ENCODE data around the gene PDE4DIP.
A peak's percentile ranks its signal among the peaks of the same experiment; 100 is the strongest.
"Not testable (repeated sequence)": the region's sequence is repeated elsewhere in the genome, so short reads cannot be mapped to it uniquely, and the experiment has no call there.

PDE4DIP gene

DNA sequence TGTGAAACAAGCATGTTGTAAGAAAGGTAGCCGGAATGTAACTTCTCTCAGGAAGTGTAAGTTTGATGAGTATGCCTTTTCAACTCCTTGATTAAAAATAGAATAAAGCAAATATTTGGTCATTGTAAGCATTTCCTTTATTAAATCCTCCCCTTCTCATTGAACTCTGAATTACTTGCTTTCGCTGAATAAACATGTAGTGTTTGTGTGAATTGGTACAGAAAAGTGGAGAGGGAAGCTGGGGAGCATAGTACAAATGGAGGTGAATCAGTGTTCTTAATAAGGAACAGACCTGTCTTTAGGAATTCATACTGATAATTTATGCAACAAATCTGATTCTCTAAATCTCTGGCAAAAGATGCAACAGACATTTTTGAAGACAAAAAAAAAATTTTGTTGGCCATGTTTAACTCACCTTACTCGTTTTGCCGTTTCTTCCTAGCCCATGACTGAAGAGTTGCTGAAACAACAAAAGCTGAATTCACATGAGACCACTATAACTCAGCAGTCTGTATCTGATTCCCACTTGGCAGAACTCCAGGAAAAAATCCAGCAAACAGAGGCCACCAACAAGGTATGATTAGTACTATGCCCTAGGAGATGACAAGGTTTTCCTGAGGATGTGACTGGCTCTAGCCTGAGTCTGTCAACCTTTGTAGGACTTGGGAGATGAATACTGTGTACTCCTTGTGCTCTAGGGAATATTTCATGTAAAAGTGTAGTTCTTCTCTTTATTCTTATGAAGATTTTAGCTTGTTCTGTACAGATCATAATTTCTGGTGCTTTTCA, 116.2 kb downstream of the PDE4DIP start:
- not testable (repeated sequence) for H3K4me1 Mint-ChIP-seq; H3K4me3 Mint-ChIP-seq; H3K9me3 Mint-ChIP-seq; H3K36me3 Mint-ChIP-seq; DNase-seq (ENCODE audit: low spot score in 2 of 2); H3K27me3 Mint-ChIP-seq; H3K27ac Mint-ChIP-seq; ATAC-seq (ENCODE audit: low read depth)

DNA sequence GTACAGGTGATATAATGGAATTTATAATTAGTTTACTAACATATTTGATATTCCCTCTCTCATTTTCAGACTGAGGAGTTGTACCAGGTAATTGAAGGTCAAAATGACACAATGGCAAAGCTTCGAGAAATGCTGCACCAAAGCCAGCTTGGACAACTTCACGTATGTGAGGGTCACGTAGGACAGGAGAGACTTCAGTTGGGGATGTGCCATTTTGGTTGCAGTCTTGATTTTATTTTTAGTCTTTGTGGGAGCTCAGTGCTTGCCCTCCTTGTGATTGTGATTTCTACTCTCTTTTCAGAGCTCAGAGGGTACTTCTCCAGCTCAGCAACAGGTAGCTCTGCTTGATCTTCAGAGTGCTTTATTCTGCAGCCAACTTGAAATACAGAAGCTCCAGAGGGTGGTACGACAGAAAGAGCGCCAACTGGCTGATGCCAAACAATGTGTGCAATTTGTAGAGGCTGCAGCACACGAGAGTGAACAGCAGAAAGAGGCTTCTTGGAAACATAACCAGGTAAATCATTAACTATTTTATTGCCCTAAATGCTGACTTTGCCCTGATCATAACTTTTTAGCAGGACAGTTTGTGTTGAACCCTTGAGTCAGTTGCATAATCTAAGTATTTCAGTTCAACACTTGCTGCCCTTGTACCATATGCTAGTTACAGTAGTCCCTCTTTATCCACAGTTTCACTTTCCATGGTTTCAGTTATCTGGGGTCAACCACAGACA, 118.1 kb downstream of the PDE4DIP start:
- not testable (repeated sequence) for H3K4me1 Mint-ChIP-seq; H3K9me3 Mint-ChIP-seq; H3K4me3 Mint-ChIP-seq; ATAC-seq (ENCODE audit: low read depth); DNase-seq (ENCODE audit: low spot score in 2 of 2); H3K27ac Mint-ChIP-seq; H3K36me3 Mint-ChIP-seq; H3K27me3 Mint-ChIP-seq

DNA sequence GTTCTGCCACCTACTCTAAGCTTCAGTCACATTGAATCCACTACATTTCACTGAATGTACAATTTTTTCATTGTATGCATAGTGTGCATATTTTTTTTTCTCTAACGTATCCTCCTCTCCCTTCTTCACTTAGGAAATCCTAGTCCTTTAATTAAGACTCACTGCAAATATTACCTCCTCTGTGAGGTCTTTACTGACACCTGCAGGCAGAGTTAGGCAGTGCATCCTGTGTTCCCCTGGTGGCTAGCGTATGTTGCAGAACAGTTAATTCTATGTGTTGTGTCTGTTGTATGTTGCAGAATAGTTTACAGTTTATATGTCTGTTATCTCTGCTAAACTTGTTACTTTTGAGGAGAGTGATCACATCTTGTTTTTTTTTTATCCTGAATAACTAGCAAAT, 121.9 kb downstream of the PDE4DIP start:
- ATAC-seq (ENCODE audit: low read depth) (peak; percentile 90), DNase-seq (ENCODE audit: low spot score in 2 of 2) (peak in 1 of 2 donors; percentile 16)
- not testable (repeated sequence) for H3K27me3 Mint-ChIP-seq, H3K4me1 Mint-ChIP-seq, H3K27ac Mint-ChIP-seq, H3K4me3 Mint-ChIP-seq, H3K9me3 Mint-ChIP-seq, H3K36me3 Mint-ChIP-seq

DNA sequence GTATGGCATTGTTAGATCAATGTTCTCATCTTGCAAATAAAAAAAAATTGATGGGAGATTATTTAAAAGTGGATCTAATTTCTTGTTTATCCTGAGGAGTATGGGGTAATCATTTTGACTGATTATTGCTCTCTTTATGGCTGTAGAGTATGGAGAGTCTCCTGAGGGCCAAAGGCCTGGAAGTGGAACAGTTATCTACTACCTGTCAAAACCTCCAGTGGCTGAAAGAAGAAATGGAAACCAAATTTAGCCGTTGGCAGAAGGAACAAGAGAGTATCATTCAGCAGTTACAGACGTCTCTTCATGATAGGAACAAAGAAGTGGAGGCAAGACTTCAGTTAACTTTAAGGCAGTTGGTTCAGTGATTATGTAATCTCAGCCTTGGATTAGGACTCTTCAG, 123.4 kb downstream of the PDE4DIP start:
- ATAC-seq (ENCODE audit: low read depth); H3K36me3 Mint-ChIP-seq; H3K4me1 Mint-ChIP-seq; H3K27ac Mint-ChIP-seq; DNase-seq (ENCODE audit: low spot score in 2 of 2); H3K27me3 Mint-ChIP-seq; H3K9me3 Mint-ChIP-seq; H3K4me3 Mint-ChIP-seq: not testable (repeated sequence)

DNA sequence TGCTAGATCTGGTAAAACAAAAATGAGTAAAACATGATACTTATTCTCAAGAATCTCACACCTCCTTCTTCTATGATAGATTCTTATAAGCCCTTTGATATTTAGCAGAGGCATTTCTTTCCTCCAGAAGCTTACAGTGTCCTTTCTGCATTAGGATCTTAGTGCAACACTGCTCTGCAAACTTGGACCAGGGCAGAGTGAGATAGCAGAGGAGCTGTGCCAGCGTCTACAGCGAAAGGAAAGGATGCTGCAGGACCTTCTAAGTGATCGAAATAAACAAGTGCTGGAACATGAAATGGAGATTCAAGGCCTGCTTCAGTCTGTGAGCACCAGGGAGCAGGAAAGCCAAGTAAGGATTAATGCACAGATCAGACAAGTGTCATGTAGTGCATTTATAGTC, 124.5 kb downstream of the PDE4DIP start:
- DNase-seq (ENCODE audit: low spot score in 2 of 2); H3K27me3 Mint-ChIP-seq; ATAC-seq (ENCODE audit: low read depth); H3K27ac Mint-ChIP-seq; H3K4me1 Mint-ChIP-seq; H3K9me3 Mint-ChIP-seq; H3K4me3 Mint-ChIP-seq; H3K36me3 Mint-ChIP-seq: not testable (repeated sequence)

DNA sequence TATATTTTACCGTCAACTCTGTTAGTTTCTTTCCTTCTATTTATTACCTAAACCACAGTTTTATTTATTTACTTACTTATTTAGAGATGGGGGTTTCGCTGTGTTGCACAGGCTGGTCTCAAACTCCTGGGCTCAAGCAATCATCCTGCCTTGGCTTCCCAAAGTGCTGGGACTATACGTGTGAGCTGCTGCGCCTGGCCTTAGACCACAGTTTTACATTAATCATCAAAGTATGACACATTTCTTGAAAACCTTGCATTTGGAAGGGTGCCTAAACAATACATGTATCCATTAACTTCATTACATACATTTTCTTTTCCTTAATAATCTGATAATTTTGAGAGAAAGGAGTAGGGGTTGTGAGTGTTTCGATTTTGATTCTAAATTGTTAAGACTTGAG, 124.9 kb downstream of the PDE4DIP start:
- H3K36me3 Mint-ChIP-seq; ATAC-seq (ENCODE audit: low read depth); H3K9me3 Mint-ChIP-seq; H3K27me3 Mint-ChIP-seq; DNase-seq (ENCODE audit: low spot score in 2 of 2); H3K4me1 Mint-ChIP-seq; H3K27ac Mint-ChIP-seq; H3K4me3 Mint-ChIP-seq: not testable (repeated sequence)

DNA sequence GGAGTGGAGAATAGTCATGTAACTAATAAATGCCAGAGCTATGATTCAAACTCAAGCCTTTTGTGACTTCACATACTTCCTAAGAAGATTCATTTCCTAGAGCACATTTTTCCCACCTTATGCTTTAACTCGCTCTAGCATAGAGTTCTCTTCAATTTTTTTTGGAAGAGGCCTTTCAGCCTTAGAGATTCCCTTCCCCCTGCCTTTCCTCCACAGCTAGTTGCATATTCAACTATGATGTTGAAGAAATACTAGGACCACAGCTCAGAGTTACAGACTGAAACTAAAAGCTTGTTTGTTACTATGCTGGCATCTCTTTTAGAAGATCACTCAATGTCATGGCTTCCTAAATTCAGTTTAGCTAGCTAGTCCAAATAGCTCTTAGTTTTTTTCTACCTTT, 131.2 kb downstream of the PDE4DIP start:
- H3K4me1 Mint-ChIP-seq; H3K9me3 Mint-ChIP-seq; DNase-seq (ENCODE audit: low spot score in 2 of 2); H3K27me3 Mint-ChIP-seq: not testable (repeated sequence)
- ATAC-seq (ENCODE audit: low read depth) = peak; percentile 54
- Mint-ChIP-seq H3K36me3 (peaks cover 19% of the 10 kb centered on the region), H3K4me3 (peak overlapping the region; percentile 54), H3K27ac (peak overlapping the region; percentile 67)

DNA sequence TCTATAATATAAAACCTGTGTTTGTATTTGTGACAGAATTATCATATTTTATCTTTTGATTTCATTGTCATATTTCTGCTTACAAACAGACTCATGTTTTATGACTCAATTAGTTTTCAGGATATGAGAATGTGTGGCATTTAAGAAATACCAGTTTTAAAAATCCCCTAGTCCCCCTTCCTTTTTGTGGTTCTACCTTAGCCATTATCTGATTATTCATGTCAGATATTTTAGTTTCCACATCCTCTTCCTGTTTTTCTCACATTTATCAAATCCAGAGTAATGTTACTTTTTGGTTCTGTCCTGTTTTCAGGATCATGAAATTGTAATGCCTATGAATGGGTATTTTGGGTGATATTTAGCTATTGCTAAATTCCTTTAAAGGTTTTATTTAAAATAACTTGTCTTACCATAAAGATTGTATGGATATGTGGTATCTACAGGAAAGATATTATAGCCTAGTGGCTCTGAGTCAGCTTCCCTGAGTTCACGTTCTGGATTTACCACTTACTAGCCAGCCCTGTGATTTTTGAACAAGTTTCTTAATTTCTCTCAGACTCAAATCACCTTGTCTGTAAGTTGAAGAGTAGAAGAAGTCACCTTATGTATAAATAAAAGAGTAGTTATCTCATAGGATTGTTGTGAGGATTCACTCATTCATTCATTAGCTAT, 131.8 kb downstream of the PDE4DIP start:
- H3K27me3 Mint-ChIP-seq; H3K9me3 Mint-ChIP-seq; H3K4me1 Mint-ChIP-seq; DNase-seq (ENCODE audit: low spot score in 2 of 2): not testable (repeated sequence)
- Mint-ChIP-seq H3K36me3 (peaks cover 23% of the 10 kb centered on the region), H3K27ac (peak overlapping the region; percentile 67), H3K4me3 (peak overlapping the region; percentile 54)
- peak; percentile 84 for ATAC-seq (ENCODE audit: low read depth)

DNA sequence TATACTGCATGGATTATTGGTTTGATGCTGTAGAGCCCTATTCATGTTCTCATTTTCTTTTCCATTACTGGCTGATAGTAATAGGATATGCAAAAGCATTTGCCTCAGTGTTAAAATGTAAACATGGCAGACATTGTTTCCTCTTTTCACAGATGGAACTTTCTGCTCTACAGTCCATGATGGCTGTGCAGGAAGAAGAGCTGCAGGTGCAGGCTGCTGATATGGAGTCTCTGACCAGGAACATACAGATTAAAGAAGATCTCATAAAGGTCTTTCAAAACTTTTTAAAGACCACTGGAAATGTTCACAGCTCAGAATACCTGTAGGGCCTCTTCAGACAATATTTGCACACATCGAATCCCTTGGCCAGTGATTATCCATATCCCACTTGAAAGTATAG, 133.6 kb downstream of the PDE4DIP start:
- not testable (repeated sequence) for H3K9me3 Mint-ChIP-seq; ATAC-seq (ENCODE audit: low read depth); DNase-seq (ENCODE audit: low spot score in 2 of 2); H3K4me1 Mint-ChIP-seq; H3K4me3 Mint-ChIP-seq; H3K27me3 Mint-ChIP-seq
- H3K36me3 Mint-ChIP-seq = peaks cover 33% of the 10 kb centered on the region
- peak overlapping the region; percentile 68 for H3K27ac Mint-ChIP-seq

DNA sequence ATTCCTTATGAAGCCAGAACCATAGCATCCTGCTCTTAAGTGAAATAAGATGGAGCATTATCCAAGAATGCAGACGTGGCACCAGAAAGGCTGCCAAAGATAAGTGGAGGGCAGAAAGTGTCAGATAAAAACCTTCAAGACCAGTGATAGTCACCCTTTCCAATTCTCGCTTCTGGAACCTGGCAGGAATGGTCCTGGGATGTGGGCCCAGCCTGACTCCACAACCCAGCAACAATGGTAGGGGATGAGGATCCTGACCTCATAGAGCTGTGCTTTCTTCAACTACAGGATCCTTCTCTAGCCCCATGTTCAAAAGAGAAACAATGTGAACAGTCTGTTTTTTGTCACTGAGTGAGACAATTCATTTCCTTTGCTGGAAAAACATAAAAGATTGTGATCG, 145.2 kb downstream of the PDE4DIP start:
- H3K36me3 Mint-ChIP-seq; H3K4me3 Mint-ChIP-seq; H3K27me3 Mint-ChIP-seq; H3K27ac Mint-ChIP-seq; DNase-seq (ENCODE audit: low spot score in 2 of 2); ATAC-seq (ENCODE audit: low read depth); H3K9me3 Mint-ChIP-seq; H3K4me1 Mint-ChIP-seq: not testable (repeated sequence)

DNA sequence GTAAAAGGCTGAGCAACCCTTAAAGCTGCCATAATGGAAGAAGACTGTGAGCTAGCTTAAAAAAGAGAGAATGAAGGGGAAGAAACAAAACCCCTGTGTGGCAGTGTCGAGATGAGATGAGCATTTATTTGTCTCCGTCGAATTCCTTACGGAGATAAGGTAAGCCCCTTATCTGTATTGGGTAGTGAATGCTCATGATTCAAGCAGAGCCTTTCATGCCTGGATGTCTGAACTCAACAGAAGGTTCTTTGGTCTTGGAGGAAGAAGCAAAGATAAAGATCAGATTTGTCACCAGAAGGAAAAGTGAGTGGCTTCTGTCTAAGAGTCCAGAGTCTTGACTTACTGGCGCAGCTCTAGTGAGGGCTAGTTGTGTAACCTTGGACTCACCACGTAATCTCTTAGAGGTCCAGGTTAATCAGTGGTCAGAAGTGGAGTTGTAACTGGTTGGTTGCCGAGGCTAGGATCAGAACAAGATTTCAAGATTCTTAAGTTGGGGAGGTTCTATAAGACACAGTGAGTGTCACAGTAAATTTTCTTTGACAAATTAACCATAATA, 146.1 kb downstream of the PDE4DIP start:
- H3K4me1 Mint-ChIP-seq; H3K4me3 Mint-ChIP-seq; DNase-seq (ENCODE audit: low spot score in 2 of 2); H3K36me3 Mint-ChIP-seq; H3K27ac Mint-ChIP-seq; ATAC-seq (ENCODE audit: low read depth); H3K27me3 Mint-ChIP-seq; H3K9me3 Mint-ChIP-seq: not testable (repeated sequence)

DNA sequence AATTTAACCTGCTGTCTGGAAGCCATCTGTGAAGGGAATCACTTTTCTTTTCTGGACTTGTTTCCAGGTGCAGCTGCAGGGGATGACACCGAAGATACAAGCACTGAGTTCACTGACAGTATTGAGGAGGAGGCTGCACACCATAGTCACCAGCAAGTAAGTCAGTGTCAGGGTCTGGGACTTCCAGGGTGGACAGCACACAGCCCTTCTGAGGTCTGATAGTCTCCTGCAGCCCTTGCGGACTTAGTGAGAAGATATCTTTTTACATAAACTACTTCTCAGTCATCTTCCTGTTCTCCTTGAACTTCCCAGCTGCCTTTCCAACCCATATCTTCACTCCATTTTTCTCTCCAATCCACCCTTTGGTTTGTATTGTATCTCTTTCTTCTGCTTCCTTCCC, 147.6 kb downstream of the PDE4DIP start:
- H3K4me1 Mint-ChIP-seq; H3K27ac Mint-ChIP-seq; H3K4me3 Mint-ChIP-seq; DNase-seq (ENCODE audit: low spot score in 2 of 2); H3K36me3 Mint-ChIP-seq; H3K9me3 Mint-ChIP-seq; H3K27me3 Mint-ChIP-seq; ATAC-seq (ENCODE audit: low read depth): not testable (repeated sequence)

DNA sequence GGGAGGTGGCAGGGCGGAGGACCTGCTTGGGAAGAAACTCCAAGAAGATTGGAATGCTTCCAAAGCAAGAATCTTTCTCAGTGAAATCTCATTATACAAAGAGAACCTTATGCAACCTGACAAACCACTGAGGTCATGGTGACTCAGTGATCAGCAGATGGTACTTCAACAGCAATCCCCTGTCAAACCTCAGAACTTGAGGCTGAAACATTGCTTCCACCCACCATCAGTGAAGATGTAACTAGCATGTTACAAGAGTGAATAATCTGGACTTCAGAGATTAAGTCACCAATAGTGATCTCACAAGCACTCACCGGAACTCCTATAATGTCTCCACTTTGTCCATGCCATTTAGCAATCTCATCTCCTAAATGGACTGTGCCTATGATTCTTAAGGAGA, 148.1 kb downstream of the PDE4DIP start:
- H3K4me1 Mint-ChIP-seq; H3K9me3 Mint-ChIP-seq; H3K27me3 Mint-ChIP-seq; H3K4me3 Mint-ChIP-seq; H3K36me3 Mint-ChIP-seq; H3K27ac Mint-ChIP-seq; DNase-seq (ENCODE audit: low spot score in 2 of 2); ATAC-seq (ENCODE audit: low read depth): not testable (repeated sequence)
